Breast epithelium (tissue), 4 donors: ENCODE measurements around the gene RFX4. TPM values are rescaled to one million over a fixed set of nuclear protein-coding genes. Genes with fewer than 3 reads are reported as not detected.

Experiments used
- DNase-seq, 2 donors: peaks; one replicate each; pipeline ENCODE4 v3.0.0-alpha.2; 2019; ENCODE audit warnings: low spot score in 2 of 2
- H3K27ac ChIP-seq, 2 donors: fragments of 200-600 bp; sonication (generic) in 1 of 2; one replicate each; pipeline ENCODE4 v1.5.1; 2016 to 2019; ENCODE audit warnings: mild to moderate bottlenecking in 1 of 2
- H3K27me3 ChIP-seq, 2 donors: fragments of 200-600 bp; sonication (generic) in 1 of 2; one replicate each; pipeline versions ENCODE4 v1.5.1 to v1.6.0; 2017 to 2019; ENCODE audit warnings: control low read depth in 1 of 2, mild to moderate bottlenecking in 1 of 2
- H3K36me3 ChIP-seq: fragments of 200-600 bp; one replicate; pipeline ENCODE4 v1.5.1; 2019
- H3K4me1 ChIP-seq, 2 donors: fragments of 200-600 bp; sonication (generic); one replicate each; pipeline ENCODE4 v1.5.1; 2016 to 2019; ENCODE audit warnings: control low read depth in 1 of 2
- H3K4me3 ChIP-seq, 3 donors: fragments of 200-600 bp; sonication (generic); 1 replicate in 2 of 3; 2 replicates in 1 of 3; pipeline ENCODE4 v1.5.1; 2016 to 2019; ENCODE audit warnings: mild to moderate bottlenecking in 3 of 3, moderate library complexity in 2 of 3
- H3K9me3 ChIP-seq, 2 donors: fragments of 200-600 bp; sonication (generic) in 1 of 2; one replicate each; pipeline ENCODE4 v1.5.1; 2016 to 2019; ENCODE audit warnings: control low read depth in 1 of 2
- CTCF ChIP-seq, 3 donors: fragments of 450-650 bp; IDR thresholded peaks; one replicate each; pipeline ENCODE4 v1.5.1; 2016 to 2017; ENCODE audit warnings: antibody characterized with exemption in 3 of 3, mild to moderate bottlenecking in 3 of 3, moderate library complexity in 3 of 3
- POLR2A ChIP-seq: fragments of 450-650 bp; IDR thresholded peaks from one replicate; pipeline ENCODE4 v1.6.1; 2016; ENCODE audit warnings: antibody characterized with exemption, mild to moderate bottlenecking, moderate library complexity
- POLR2AphosphoS5 ChIP-seq, 3 donors: sonication (generic); formaldehyde crosslinking; IDR thresholded peaks; one replicate each; pipeline ENCODE4 v1.6.1; 2017; ENCODE audit warnings: antibody characterized with exemption in 3 of 3
- intact Hi-C: fragments of 100-400 bp; cut with DNase I; formaldehyde crosslinking; loops from one replicate; pipeline ENCODE4 v1.15.1; 2023; ENCODE audit warnings: low total_unique reads
- total RNA-seq, 3 donors: library from RNA; depleted of rRNA; stranded (reverse); fragments of >200 nt; gene quantifications; one replicate each; pipeline ENCODE4 v1.1.0, GENCODE V29; 2016

Gene RFX4
- total RNA-seq, 3 donors from 2014 or later, result 0.64 TPM; not detected in 2

GRCh38 chr12:106669216-106669615 lies 86.4 kb downstream of the RFX4 start:
- peaks cover 0 to 7% of the 10 kb centered on the region in 2 donors for H3K9me3 ChIP-seq
- intact Hi-C loops, result no loop called here
- no peaks in the 10 kb centered on the region for H3K36me3 ChIP-seq
- DNase-seq, result no peak
- no peak for TF ChIP-seq POLR2AphosphoS5 (IDR thresholded peaks at IDR 0.05)
- TF ChIP-seq CTCF (IDR thresholded peaks at IDR 0.05), result no peak
- no peak for TF ChIP-seq POLR2A
- no peak overlapping the region for H3K27ac ChIP-seq
- H3K4me1 ChIP-seq, result no peaks in the 10 kb centered on the region
- no peak overlapping the region for H3K4me3 ChIP-seq
- H3K27me3 ChIP-seq, result no peaks in the 10 kb centered on the region

- DNase-seq, result no peak
- Histone ChIP-seq H3K9me3 (no peaks in the 10 kb centered on the region), H3K4me1 (no peaks in the 10 kb centered on the region), H3K4me3 (no peak overlapping the region), H3K27ac (no peak overlapping the region), H3K36me3 (no peaks in the 10 kb centered on the region), H3K27me3 (no peaks in the 10 kb centered on the region)
- intact Hi-C loops, result no loop called here
- TF ChIP-seq CTCF (IDR thresholded peaks at IDR 0.05), result no peak
- TF ChIP-seq POLR2AphosphoS5 (IDR thresholded peaks at IDR 0.05), result no peak
- no peak for TF ChIP-seq POLR2A
These were observed 87.3 kb downstream of the RFX4 start for GRCh38 chr12:106670131-106670530.

GRCh38 chr12:106671840-106672239 lies 89.0 kb downstream of the RFX4 start:
- Histone ChIP-seq H3K36me3 (no peaks in the 10 kb centered on the region), H3K4me3 (no peak overlapping the region), H3K27ac (no peak overlapping the region), H3K27me3 (no peaks in the 10 kb centered on the region), H3K9me3 (no peaks in the 10 kb centered on the region), H3K4me1 (no peaks in the 10 kb centered on the region)
- no peak for TF ChIP-seq POLR2A
- no peak for TF ChIP-seq POLR2AphosphoS5 (IDR thresholded peaks at IDR 0.05)
- no peak for TF ChIP-seq CTCF (IDR thresholded peaks at IDR 0.05)
- intact Hi-C loops, result no loop called here
- no peak for DNase-seq

- DNase-seq, result no peak
- no peaks in the 10 kb centered on the region for H3K27me3 ChIP-seq
- intact Hi-C loops, result no loop called here
- H3K4me3 ChIP-seq, result no peak overlapping the region
- no peaks in the 10 kb centered on the region for H3K36me3 ChIP-seq
- no peaks in the 10 kb centered on the region for H3K4me1 ChIP-seq
- no peak overlapping the region for H3K27ac ChIP-seq
- TF ChIP-seq POLR2AphosphoS5 (IDR thresholded peaks at IDR 0.05), result no peak
- no peak for TF ChIP-seq CTCF (IDR thresholded peaks at IDR 0.05)
- TF ChIP-seq POLR2A, result no peak
- H3K9me3 ChIP-seq, result no peaks in the 10 kb centered on the region
These were observed 89.7 kb downstream of the RFX4 start for GRCh38 chr12:106672314-106673025.

- Histone ChIP-seq H3K4me3 (no peak overlapping the region), H3K4me1 (no peaks in the 10 kb centered on the region), H3K27ac (no peak overlapping the region), H3K9me3 (no peaks in the 10 kb centered on the region), H3K27me3 (no peaks in the 10 kb centered on the region), H3K36me3 (no peaks in the 10 kb centered on the region)
- intact Hi-C loops, result no loop called here
- no peak for DNase-seq
- no peak for TF ChIP-seq CTCF (IDR thresholded peaks at IDR 0.05)
- TF ChIP-seq POLR2AphosphoS5 (IDR thresholded peaks at IDR 0.05), result no peak
- no peak for TF ChIP-seq POLR2A
These were observed 90.3 kb downstream of the RFX4 start for GRCh38 chr12:106673141-106673540.
